HepG2 (cell line): ENCODE results near the gene MAP2K1. TPM values are rescaled to one million over a fixed set of nuclear protein-coding genes. Genes with fewer than 3 reads are reported as not detected.

Source experiments
- ATAC-seq: fragments of 200-7000 bp; cut with Tn5 transposase; 3 replicates; pipeline ENCODE4 v1.9.1; 2020; ENCODE audit warnings: mild to moderate bottlenecking, moderate library complexity
- BruUV-seq: library from RNA; stranded (reverse); fragments of 400-500 nt; replicated peaks from 2 replicates; lab custom pipeline; 2021; lab: Mats Ljungman, UMichigan
- CTCF ChIA-PET: fragments of 300-600 bp; formaldehyde crosslinking; extraction: SDS; loops from one replicate; lab custom pipeline; 2021; ENCODE audit warnings: low total read pairs, inconsistent platforms, low intra/inter-chr PET ratio; lab: Yijun Ruan, JAX
- POLR2A ChIA-PET: fragments of 350-600 bp; sonication (Branson Sonifier 250); formaldehyde crosslinking; loops from one replicate; lab custom pipeline; 2020; ENCODE audit warnings: antibody characterized with exemption, inconsistent platforms; lab: Yijun Ruan, JAX
- DNase-seq: peaks from one replicate; pipeline ENCODE4 v3.0.0-alpha.2; 2015; ENCODE audit warnings: low spot score
- FAIRE-seq: peaks from 3 replicates; lab custom pipeline; 2011; peaks lifted over from hg19 to GRCh38; lab: Jason Lieb, UNC
- H2AFZ ChIP-seq: one replicate; pipeline ENCODE4 v1.6.1; 2011; ENCODE audit warnings: low read length, inconsistent platforms
- H3K27ac ChIP-seq: fragments of 300-600 bp; 3 replicates; pipeline ENCODE4 v1.8.0; 2011; ENCODE audit warnings: mixed run types, mild to moderate bottlenecking, mixed read lengths, low read length, inconsistent platforms; ENCODE audit not compliant: insufficient read depth; ENCODE audit errors: extremely low read length
- H3K27me3 ChIP-seq, 2 experiments: fragments of 200-600 bp in 1 of 2; 2 replicates in 1 of 2; 3 replicates in 1 of 2; pipeline versions ENCODE4 v1.6.0 to v1.8.0; 2011; ENCODE audit warnings: low read length in 2 of 2, mild to moderate bottlenecking in 2 of 2, moderate library complexity in 2 of 2, inconsistent platforms in 1 of 2; ENCODE audit not compliant: insufficient read depth in 2 of 2, control insufficient read depth in 1 of 2
- H3K36me3 ChIP-seq, 2 experiments: fragments of 200-600 bp in 1 of 2; replicated peaks in 1 of 2; 2 replicates in 1 of 2; 3 replicates in 1 of 2; pipeline versions ENCODE4 v1.5.1 to v1.8.0; 2011; ENCODE audit warnings: low read length in 2 of 2, inconsistent platforms in 1 of 2; ENCODE audit not compliant: insufficient read depth in 2 of 2, control insufficient read depth in 1 of 2
- H3K4me1 ChIP-seq: 2 replicates; pipeline ENCODE4 v1.5.1; 2012; ENCODE audit warnings: low read length, inconsistent platforms; ENCODE audit not compliant: insufficient read depth
- H3K4me2 ChIP-seq: 2 replicates; pipeline ENCODE4 v1.6.0; 2011; ENCODE audit warnings: low read depth, low read length, inconsistent platforms
- H3K4me3 ChIP-seq, 3 experiments: fragments of 200-600 bp in 1 of 3; sonication (generic), shearing (Covaris generic) in 1 of 3; replicated peaks in 1 of 3; 2 replicates each; pipeline ENCODE4 v1.5.1; 2011 to 2016; ENCODE audit warnings: low read length in 3 of 3, inconsistent platforms in 2 of 3, low read depth in 2 of 3, mild to moderate bottlenecking in 2 of 3, control low read depth in 1 of 3, mixed read lengths in 1 of 3; ENCODE audit not compliant: insufficient read depth in 1 of 3
- H3K79me2 ChIP-seq: one replicate; pipeline ENCODE4 v1.6.1; 2011; ENCODE audit warnings: low read length, inconsistent platforms; ENCODE audit not compliant: insufficient read depth
- H3K9ac ChIP-seq: 2 replicates; pipeline ENCODE4 v1.6.0; 2011; ENCODE audit warnings: mild to moderate bottlenecking, low read depth, low read length, inconsistent platforms; ENCODE audit not compliant: insufficient read depth
- H3K9me3 ChIP-seq: 2 replicates; pipeline ENCODE4 v1.5.1; 2012; ENCODE audit warnings: mild to moderate bottlenecking, low read length
- H4K20me1 ChIP-seq: 2 replicates; pipeline ENCODE4 v1.6.0; 2011; ENCODE audit warnings: inconsistent platforms, mild to moderate bottlenecking, low read length, moderate library complexity; ENCODE audit not compliant: insufficient read depth
- CREBL2 ChIP-seq: sonication (generic); formaldehyde crosslinking; IDR thresholded peaks from 2 replicates; pipeline ENCODE4 v1.8.1; 2023; ENCODE audit warnings: missing genetic modification reagents, mild to moderate bottlenecking, borderline replicate concordance
- GABPA ChIP-seq, 2 experiments: IDR thresholded peaks; 2 replicates each; pipeline ENCODE4 v1.6.1; 2011 to 2016; ENCODE audit warnings: low read depth in 2 of 2, low read length in 1 of 2, missing biosample characterization in 1 of 2, missing genetic modification characterization in 1 of 2
- MAFF ChIP-seq: IDR thresholded peaks from 2 replicates; pipeline ENCODE4 v1.6.1; 2011; ENCODE audit warnings: low read depth, low read length, improper control_type of control experiment
- MYC ChIP-seq: sonication (generic); formaldehyde crosslinking; IDR thresholded peaks from 2 replicates; pipeline ENCODE4 v1.9.0; 2021; ENCODE audit warnings: missing genetic modification reagents, borderline replicate concordance
- PAX8 ChIP-seq: sonication (generic); formaldehyde crosslinking; IDR thresholded peaks from 2 replicates; pipeline ENCODE4 v1.8.0; 2022; ENCODE audit warnings: mild to moderate bottlenecking, missing genetic modification reagents, borderline replicate concordance
- POLR2AphosphoS2 ChIP-seq: IDR thresholded peaks from 2 replicates; pipeline ENCODE4 v1.6.1; 2011; ENCODE audit warnings: low read depth, low read length, improper control_type of control experiment
- PPARG ChIP-seq: conservative IDR thresholded peaks from 2 replicates; pipeline ENCODE4 v1.6.1; 2016; ENCODE audit warnings: missing biosample characterization, missing genetic modification reagents
- SPEN ChIP-seq: sonication (generic); formaldehyde crosslinking; IDR thresholded peaks from 2 replicates; pipeline ENCODE4 v1.5.1; 2020; ENCODE audit warnings: low read depth, mild to moderate bottlenecking, missing genetic modification reagents
- TP53 ChIP-seq: sonication (generic); formaldehyde crosslinking; conservative IDR thresholded peaks from 2 replicates; pipeline ENCODE4 v1.4.0; 2020; ENCODE audit warnings: missing genetic modification reagents
- YEATS2 ChIP-seq: sonication (generic); formaldehyde crosslinking; IDR thresholded peaks from 2 replicates; pipeline ENCODE4 v1.4.0; 2020; ENCODE audit warnings: missing genetic modification reagents, borderline replicate concordance
- ZBTB38 ChIP-seq: sonication (generic); formaldehyde crosslinking; IDR thresholded peaks from 2 replicates; pipeline ENCODE4 v1.5.1; 2020; ENCODE audit warnings: mild to moderate bottlenecking, missing genetic modification reagents
- ZNF17 ChIP-seq: sonication (generic); formaldehyde crosslinking; IDR thresholded peaks from 2 replicates; pipeline ENCODE4 v1.5.0; 2020; ENCODE audit warnings: mild to moderate bottlenecking, missing genetic modification reagents
- ZNF263 ChIP-seq: sonication (generic); formaldehyde crosslinking; IDR thresholded peaks from 2 replicates; pipeline ENCODE4 v1.4.0; 2020; ENCODE audit warnings: missing genetic modification reagents
- ZNF3 ChIP-seq: IDR thresholded peaks from 2 replicates; pipeline ENCODE4 v1.7.0; 2017; ENCODE audit warnings: inconsistent platforms
- ZNF547 ChIP-seq: sonication (generic); formaldehyde crosslinking; IDR thresholded peaks from 2 replicates; pipeline ENCODE4 v1.5.1; 2020; ENCODE audit warnings: mild to moderate bottlenecking, missing genetic modification reagents
- ZNF557 ChIP-seq: sonication (generic); formaldehyde crosslinking; IDR thresholded peaks from 2 replicates; pipeline ENCODE4 v1.4.0; 2020; ENCODE audit warnings: missing genetic modification reagents
- ZNF720 ChIP-seq: sonication (generic); formaldehyde crosslinking; IDR thresholded peaks from 2 replicates; pipeline ENCODE4 v1.4.0; 2020; ENCODE audit warnings: missing genetic modification reagents
- ZNF883 ChIP-seq: sonication (generic); formaldehyde crosslinking; IDR thresholded peaks from 2 replicates; pipeline ENCODE4 v1.5.1; 2020; ENCODE audit warnings: mild to moderate bottlenecking, missing genetic modification reagents; ENCODE audit errors: not compliant biosample characterization
- WGBS: methylation state at CpG from one replicate; pipeline ENCODE4 v1.1.6; 2017; ENCODE audit warnings: low lambda C conversion rate; 5-methylcytosine and 5-hydroxymethylcytosine counted together
- in situ Hi-C: cut with HindIII; loops from 2 replicates; pipeline ENCODE4 v1.10.0; 2017; ENCODE audit warnings: low pct_unique_long_range_greater_than_20kb; ENCODE audit not compliant: extremely low pct_ligation_motif_present
- intact Hi-C: fragments of 100-400 bp; cut with micrococcal nuclease; formaldehyde crosslinking; loops from one replicate; pipeline ENCODE4 v1.10.0; 2022; ENCODE audit not compliant: unreplicated experiment
- polyA plus RNA-seq, 8 experiments: library from polyadenylated mRNA; depleted of rRNA in 3 of 8; stranded (reverse) in 7 of 8; unstranded in 1 of 8; fragments of >200 nt; fragmentation: Illumina TruSeq in 4 of 8; extraction: Trizol in 4 of 8; gene quantifications; 2 replicates each; pipeline versions ENCODE4 v1.2.1 to v1.2.3, GENCODE V29; 2011 to 2016; ENCODE audit warnings: low read depth in 4 of 8, missing spikeins in 1 of 8, mixed read lengths in 1 of 8; ENCODE audit not compliant: insufficient read depth in 1 of 8
- total RNA-seq, 5 experiments: library from RNA; depleted of rRNA; stranded (reverse); fragments of >200 nt; fragmentation: Illumina TruSeq; extraction: Trizol; gene quantifications; 2 replicates each; pipeline ENCODE4 v1.2.3, GENCODE V29; 2016; ENCODE audit warnings: low read depth in 1 of 5

MAP2K1 gene
- total and polyA plus RNA-seq, 2 of the 13 experiments (the other 11 are each of a cell fraction or from before 2014, with no cell fraction given) = 24.1 to 49.2 TPM

- no peak overlapping the region for H3K4me2 ChIP-seq
- FAIRE-seq (no peak), DNase-seq (no peak), ATAC-seq (no peak)
- no peaks in the 10 kb centered on the region for H3K9me3 ChIP-seq
- no peaks in the 10 kb centered on the region for H3K27me3 ChIP-seq
- H3K4me1 ChIP-seq = peaks cover 30% of the 10 kb centered on the region
- no peak for TF ChIP-seq ZNF883 (CRISPR knock-in tag)
- peak; percentile 55; the same call in 1 of the 2 replicates for TF ChIP-seq POLR2AphosphoS2
- no TSS peak for BruUV-seq
- no peak overlapping the region for H3K9ac ChIP-seq
- peaks cover 11% of the 10 kb centered on the region for H4K20me1 ChIP-seq
- H3K36me3 ChIP-seq = peaks cover 13 to 39% of the 10 kb centered on the region in 2 experiments
- H3K27ac ChIP-seq = no peak overlapping the region
- POLR2A ChIA-PET = interaction anchor here (1.3 to 1.4 kb wide), 2 partner anchors 11 to 22 kb away, joined by 3 to 4 read pairs; partner anchors contain the start of genes RPL4 and ZWILCH
- peaks cover 14% of the 10 kb centered on the region for H3K79me2 ChIP-seq
- CTCF ChIA-PET = no interaction called here
- H2AFZ ChIP-seq = no peak overlapping the region
- WGBS = 94% methylated on average over 2 of the region's 2 CpGs
- in situ Hi-C loops = loop anchor here (25.0 kb wide), 1 partner anchor 107 kb away; the partner anchor contains the start of gene MAP2K1
- no peak overlapping the region for H3K4me3 ChIP-seq
- intact Hi-C loops = loop anchor here (10.0 kb wide), 1 partner anchor 139 kb away; the partner anchor contains the start of gene TIPIN
Measured at GRCh38 chr15:66494262-66494661, 107.5 kb downstream of the MAP2K1 start.

GRCh38 chr15:66496951-66497501 is 110.3 kb downstream of the MAP2K1 start:
- ChIA-PET CTCF (interaction anchor here (3.0 kb wide), 1 partner anchor 110 kb away, joined by 17 read pairs; the partner anchor contains the start of gene MAP2K1), POLR2A (interaction anchor here (0.9 to 3.2 kb wide), 3 partner anchors 8 to 110 kb away, joined by 4 to 38 read pairs (median 8); partner anchors contain the start of genes MAP2K1, RPL4 and ZWILCH)
- peaks cover 20% of the 10 kb centered on the region for H3K79me2 ChIP-seq
- H3K27ac ChIP-seq = peak overlapping the region; percentile 80
- peaks cover 12 to 45% of the 10 kb centered on the region in 2 experiments; a peak in 4 of 5 replicates for H3K36me3 ChIP-seq
- peak; percentile 58 for ATAC-seq
- no peak overlapping the region for H2AFZ ChIP-seq
- BruUV-seq = no TSS peak
- FAIRE-seq = no peak
- WGBS = 0% methylated on average over 9 of the region's 17 CpGs
- H3K27me3 ChIP-seq = no peaks in the 10 kb centered on the region
- peak; percentile 15 for DNase-seq
- H4K20me1 ChIP-seq = peaks cover 25% of the 10 kb centered on the region
- no peaks in the 10 kb centered on the region for H3K9me3 ChIP-seq
- peaks cover 49% of the 10 kb centered on the region for H3K4me1 ChIP-seq
- intact Hi-C loops = loop anchor here (1.0 to 10.0 kb wide), 3 partner anchors 111 to 142 kb away; partner anchors contain the start of genes MAP2K1 and TIPIN
- peak overlapping the region; percentile 90 for H3K9ac ChIP-seq
- peak overlapping the region; percentile 84 for H3K4me2 ChIP-seq
- in situ Hi-C loops = loop anchor here (25.0 kb wide), 1 partner anchor 110 kb away; the partner anchor contains the start of gene MAP2K1
- peak overlapping the region; percentile 80 to 93 (median 86) for H3K4me3 ChIP-seq
- TF ChIP-seq ZNF263 (CRISPR knock-in tag) (peak; percentile 77), GABPA (IDR thresholded peaks at IDR 0.05; ENCODE audit: low read depth, low read length) (peak; percentile 19; the same call in 1 of the 2 replicates), GABPA (CRISPR knock-in tag; IDR thresholded peaks at IDR 0.05; ENCODE audit: low read depth) (no peak; the same call in 1 of the 2 replicates), CREBL2 (no peak), TP53 (CRISPR knock-in tag) (no peak), ZBTB38 (0 out of 2 replicates have a peak, but pooled peaks have one; percentile 24), ZNF3 (CRISPR knock-in tag) (no peak), ZNF557 (CRISPR knock-in tag) (no peak), SPEN (no peak), MYC (CRISPR knock-in tag) (peak; percentile 11; the same call in 1 of the 2 replicates), ZNF720 (CRISPR knock-in tag) (no peak), PPARG (CRISPR knock-in tag) (no peak), PAX8 (CRISPR knock-in tag) (no peak), MAFF (no peak), YEATS2 (CRISPR knock-in tag) (0 out of 2 replicates have a peak, but pooled peaks have one; percentile 30), ZNF17 (CRISPR knock-in tag) (no peak), ZNF547 (no peak)
